Measurements from ENCODE around the gene COX7A1. TPM values are rescaled to one million over a fixed set of nuclear protein-coding genes. Genes with fewer than 3 reads are reported as not detected.
"Not testable (repeated sequence)": the region's sequence is repeated elsewhere in the genome, so short reads cannot be mapped to it uniquely, and the experiment has no call there.

COX7A1 gene
- polyA plus RNA-seq, 1 donor = 25.6 TPM

DNA sequence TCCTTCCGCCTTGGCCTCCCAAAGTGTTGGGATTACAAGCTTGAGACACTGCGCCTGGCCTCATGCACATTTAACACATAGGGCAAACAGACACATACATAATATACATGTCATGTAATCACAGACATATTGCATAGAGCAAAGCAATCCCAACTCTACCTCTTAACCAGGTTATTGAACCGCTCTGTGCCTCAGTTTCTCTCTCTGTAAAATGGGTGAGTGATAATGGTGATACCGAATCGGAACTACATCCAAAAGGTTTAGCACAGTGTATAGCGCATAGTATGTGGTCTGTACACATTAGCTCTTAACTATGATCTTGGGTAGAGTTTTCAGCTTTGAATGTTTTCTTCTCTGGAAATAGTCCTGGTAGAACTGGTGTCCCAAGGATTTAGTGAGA lies 7.6 kb downstream of the COX7A1 start:
- no peak for DNase-seq

DNA sequence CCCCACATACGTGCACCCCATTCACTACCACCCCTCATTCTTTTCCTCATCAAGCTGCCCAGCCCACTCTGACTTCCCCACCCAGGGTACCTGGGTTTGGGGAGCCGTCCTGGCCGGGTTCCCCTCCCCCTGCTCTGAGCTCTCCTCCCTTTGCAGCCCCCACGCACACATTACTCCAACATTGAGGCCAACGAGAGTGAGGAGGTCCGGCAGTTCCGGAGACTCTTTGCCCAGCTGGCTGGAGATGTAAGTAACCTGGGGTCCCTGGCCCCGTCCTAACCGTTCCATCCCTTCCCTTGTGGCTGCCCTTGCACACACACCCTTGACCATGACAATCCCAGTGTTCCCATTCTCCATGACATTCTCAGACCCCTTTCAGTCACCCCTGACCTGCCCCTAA lies 9.8 kb downstream of the COX7A1 start:
- no peak for DNase-seq

DNA sequence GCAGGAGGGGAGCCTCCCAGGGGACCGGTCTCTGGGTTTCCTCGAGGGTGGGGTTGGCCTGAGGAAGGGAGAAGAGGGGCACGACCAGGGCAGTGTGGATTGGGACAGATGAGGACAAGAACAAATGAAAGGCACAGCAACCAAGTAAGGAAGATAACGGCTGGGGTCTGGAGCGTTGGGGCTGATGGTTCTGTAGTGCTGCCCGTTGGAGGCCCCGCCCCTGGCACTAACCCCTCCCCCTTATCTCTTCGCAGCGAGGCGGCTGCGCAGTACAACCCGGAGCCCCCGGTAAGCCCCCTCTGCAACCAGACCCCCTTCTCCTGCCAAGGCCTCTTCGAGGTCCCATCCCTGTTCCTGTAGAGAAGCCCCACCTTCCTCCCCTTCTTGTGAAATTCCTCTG lies 10.2 kb downstream of the COX7A1 start:
- no peak for DNase-seq

DNA sequence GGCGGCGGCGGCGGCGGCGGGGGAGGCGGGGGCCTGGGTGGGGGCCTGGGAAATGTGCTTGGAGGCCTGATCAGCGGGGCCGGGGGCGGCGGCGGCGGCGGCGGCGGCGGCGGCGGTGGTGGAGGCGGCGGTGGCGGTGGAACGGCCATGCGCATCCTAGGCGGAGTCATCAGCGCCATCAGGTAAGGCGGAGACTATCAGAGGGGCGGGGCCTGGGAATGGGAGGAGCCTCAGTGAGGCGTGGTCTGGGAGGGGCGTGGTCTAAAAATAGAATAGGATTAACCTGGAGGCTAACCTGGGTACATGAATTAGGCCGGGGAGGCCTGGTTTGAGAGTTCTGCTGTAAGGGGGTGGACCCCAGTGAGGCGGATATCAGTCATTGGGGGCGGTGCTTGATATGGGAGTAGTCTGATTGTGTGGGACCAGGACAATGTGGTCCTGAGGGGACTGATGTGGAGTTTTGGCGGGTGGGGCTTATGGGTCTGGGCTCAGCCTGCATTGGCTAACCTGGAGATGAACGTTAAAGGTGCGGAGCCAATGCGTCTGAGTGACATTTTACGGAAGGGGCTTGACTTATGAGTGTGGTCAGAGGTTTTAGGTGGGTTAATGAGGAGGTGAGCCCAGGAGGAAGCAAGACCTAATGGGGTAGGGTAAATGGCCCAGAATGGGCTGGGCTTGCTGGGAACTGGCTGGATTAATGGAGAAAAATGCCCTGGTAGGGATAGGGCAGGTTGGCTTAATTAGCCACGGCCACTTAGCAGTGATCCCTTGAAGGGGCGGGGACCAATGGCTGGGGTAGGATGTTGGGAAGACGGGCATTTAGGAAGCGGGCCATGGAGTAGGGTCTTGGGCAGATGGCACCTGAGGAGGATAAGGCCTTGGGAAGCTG lies 11.0 kb downstream of the COX7A1 start:
- DNase-seq = peak; percentile 77

DNA sequence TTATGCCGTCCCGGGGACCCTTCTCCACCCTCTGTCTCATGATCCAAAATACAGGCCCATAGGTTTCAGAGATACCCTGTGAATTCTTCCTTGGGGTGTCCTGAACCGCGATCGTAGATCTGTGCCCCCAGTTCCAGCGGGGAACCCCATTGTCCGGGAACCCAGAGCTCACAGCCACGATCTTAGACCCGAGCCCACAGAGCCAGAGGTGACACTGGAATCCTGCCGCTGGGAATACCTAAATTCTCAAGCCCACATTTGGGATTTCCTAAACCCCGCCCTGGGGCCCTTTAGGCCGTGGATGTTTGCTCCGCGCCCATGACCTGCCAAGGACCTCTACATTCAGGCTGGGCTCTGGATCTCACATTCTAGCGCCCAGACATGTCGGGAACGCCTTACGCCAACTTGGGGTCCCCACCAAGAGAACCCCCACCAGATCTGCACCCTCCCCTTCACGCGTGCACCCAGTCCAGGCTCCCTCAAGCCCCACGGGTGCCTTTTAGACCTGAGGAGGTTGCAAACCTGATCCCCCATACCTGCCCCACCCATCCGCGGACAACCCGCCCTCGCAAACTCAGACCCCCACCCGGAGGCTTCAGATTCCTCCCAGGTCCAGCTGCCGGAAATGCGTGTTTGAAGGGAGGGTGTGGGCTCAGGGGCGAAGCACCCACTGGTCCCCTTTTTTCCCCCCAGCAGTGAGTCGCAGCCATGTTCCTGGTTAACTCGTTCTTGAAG lies 11.8 kb downstream of the COX7A1 start:
- DNase-seq = peak; percentile 36

DNA sequence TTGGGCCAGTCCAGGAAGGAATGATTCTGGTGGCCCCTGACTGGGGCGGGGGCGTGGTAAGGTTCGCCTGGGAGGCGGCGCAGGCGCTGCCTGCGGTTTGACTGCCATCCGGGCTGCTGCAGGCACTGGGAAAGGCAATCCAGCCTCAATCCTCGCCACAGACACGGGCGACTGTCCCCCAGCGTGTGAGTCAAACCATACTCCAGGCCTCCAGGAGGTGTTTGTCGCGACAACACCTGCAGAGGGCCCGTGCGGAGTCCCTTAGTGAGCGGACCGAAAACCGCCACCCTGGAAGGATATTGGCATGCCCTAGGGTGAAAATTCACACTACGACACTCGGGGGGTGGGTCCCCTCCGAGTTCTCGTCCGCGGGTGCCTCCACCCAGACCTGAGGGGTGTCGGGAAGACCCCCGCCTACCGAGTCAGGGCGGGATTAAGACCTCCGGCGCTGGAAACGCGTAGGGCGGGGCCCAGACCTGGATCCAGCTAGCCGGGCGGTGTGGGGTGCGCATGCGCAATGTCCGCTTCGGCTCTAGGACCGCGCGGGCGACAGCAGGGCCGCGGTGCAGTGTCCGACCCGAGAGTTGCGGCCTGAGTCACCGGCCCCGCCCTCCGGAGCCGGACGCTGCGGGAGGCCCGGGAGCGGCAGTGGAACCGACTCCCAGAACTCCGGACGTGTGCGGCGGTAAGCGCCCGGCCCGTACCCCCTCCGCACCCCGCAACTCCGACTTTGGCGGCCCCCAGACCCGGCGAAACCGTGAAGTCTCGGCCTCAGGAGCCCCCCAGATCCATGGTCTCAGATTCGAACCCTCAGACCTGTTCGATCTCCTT lies 12.6 kb downstream of the COX7A1 start, which contains the start of gene CAPNS1:
Gene CAPNS1 (plus strand): TSS at position 594 of the 831 bp plus-strand sequence. CDS start 946 bp downstream, outside the sequence.
- peak; percentile 98 for DNase-seq

DNA sequence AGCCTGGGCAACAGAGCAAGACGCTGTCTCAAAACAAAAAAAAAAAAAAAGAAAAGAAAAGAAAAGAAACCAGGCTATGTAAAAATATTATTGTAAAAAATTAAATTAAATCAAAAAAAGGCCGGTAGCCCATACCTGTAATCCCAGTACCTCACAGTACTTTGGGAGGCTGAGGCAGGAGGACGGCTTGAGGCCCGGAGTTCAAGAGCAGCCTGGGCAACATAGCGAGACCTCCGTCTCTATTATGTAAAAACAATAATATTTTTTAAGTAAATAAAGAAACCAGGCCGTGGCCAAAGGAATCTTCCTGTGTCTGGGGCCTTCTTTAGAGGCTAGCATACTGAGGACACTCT lies 13.2 kb downstream of the COX7A1 start:
- DNase-seq = no peak

DNA sequence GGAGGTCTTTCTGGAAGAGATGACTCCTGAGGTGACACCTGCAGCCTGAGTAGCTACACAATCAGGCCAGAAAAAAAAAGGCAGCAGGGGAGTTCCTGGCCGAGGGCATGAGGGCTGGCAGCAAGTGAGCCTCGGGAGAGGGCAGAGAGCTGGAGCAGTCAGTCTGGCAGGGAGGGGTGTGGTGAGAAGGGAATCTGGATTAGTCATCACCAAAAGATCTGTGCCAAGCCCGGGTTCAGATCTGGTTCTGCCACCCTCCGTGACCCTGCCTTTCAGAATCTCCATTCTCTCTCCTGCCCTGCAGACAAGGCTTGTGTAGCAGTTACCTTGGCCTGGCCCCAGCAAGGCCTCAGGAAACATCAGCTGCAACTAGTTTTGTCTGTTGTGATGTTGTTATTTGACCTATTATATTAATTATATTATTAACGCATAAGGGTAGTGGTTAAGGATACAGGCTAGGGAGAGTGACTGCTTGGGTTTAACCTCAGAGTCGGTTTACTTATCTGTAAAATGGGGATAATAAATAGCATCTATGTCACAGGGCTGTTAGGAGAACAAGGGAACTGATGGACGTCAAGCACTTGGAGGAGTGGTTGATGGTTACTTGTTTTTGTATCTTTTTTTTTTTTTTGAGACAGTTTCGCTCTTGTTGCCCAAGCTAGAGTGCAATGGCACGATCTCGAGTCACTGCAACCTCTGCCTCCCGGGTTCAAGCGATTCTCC lies 15.1 kb downstream of the COX7A1 start:
- no peak for DNase-seq

DNA sequence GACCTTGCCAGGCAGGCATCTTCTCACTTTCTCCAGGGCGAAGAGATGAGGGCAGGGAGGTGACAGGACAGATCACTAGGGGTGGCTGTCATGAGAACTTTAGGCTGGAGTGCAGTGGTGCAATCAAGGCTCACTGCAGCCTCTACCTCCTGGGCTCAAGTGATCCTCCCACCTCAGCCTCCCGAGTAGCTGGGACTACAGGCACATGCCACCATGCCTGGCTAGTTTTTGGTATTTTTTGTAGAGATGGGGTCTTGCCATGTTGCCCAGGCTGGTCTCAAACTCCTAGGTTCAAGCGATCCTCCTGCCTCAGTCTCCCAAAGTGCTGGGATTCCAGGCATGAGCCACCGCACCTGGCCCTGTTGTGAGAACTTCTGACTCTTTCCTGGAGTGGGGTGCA lies 17.4 kb downstream of the COX7A1 start:
- not testable (repeated sequence) for DNase-seq

DNA sequence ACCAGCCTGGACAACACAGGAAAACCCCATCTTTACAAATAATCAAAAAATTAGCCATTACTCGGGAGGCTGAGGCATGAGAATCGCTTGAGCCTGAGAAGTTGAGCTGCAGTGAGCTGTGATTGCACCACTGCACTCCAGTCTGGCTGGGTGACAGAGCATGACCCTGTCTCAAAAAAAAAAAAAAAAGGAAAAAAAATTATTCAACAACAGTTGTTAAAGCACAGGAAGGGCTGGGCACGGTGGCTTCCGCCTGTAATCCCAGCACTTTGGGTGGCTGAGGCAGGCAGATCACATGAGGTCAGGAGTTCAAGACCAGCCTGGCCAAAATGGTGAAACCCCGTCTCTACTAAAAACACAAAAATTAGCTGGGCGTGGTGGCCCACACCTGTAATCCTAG lies 21.0 kb downstream of the COX7A1 start:
- not testable (repeated sequence) for DNase-seq

DNA sequence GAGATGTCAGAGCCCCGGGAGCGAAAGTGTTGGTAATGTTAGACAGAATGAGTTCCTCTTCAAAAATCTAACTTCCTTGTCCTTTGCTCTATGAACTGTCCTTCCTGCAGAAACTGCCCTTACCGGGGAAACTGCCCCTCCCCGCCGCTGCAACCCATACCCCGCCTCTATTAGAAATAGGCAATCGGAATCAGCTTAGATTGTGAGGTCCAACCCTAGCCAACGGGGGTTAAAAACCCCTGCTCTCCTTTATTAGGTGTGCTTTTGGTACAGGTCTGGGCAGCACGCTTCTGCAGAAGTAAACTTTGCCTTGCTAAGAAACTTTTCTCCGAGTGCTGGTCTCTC lies 23.9 kb downstream of the COX7A1 start:
- no peak for DNase-seq

DNA sequence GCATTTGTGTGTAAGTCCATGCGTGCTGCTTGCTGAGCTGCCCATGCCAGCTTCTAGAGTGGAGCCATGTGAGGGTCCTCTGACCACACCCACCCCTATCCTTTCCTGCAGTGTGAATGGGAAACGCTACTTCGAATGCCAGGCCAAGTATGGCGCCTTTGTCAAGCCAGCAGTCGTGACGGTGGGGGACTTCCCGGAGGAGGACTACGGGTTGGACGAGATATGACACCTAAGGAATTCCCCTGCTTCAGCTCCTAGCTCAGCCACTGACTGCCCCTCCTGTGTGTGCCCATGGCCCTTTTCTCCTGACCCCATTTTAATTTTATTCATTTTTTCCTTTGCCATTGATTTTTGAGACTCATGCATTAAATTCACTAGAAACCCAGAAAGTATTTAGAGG lies 26.7 kb downstream of the COX7A1 start:
- no peak for DNase-seq

DNA sequence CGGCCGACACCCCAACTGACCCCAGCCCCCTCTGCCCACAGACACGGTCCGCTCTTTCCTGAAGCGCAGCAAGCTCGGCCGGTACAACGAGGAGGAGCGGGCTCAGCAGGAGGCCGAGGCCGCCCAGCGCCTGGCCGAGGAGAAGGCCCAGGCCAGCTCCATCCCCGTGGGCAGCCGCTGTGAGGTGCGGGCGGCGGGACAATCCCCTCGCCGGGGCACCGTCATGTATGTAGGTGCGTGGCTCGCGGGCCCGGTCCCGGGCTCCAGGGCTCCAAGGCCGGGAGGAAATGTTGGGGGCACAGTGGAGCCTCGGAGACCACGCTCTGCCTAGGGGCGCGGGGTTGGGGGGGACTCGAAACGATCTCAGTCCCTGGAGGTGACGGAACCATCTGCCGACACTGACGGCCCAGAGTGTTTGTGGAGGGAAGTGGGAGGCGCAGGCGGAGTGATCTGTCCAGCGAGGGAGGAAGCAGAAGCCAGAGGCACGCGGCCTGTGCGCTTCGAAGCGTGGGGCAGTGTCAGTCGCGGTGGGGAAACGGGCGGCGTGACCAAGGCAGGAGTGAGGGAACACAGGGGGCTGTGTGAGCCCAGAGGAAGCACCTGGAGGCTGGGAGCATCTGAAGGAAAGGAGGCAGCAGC lies 30.6 kb downstream of the COX7A1 start:
- no peak for DNase-seq

DNA sequence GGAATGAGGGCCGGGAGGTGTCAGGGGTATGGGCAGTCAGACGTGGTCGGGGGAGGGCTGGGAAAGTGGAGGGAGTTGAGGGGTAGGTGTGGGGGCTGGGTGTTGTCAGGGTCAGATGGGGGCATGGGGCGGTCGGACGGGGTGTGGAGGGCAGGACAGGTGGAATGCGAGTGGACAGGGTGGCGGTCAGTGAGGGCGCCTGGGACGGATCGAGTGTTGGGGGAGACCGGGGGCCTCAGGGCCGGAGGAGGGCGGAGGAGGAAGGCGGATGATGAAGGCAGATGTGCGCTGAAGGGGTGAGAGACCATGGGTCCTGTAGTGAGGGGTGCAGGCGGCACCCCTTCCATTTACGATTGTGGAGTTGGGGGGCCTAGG lies 31.3 kb downstream of the COX7A1 start:
- no peak for DNase-seq

DNA sequence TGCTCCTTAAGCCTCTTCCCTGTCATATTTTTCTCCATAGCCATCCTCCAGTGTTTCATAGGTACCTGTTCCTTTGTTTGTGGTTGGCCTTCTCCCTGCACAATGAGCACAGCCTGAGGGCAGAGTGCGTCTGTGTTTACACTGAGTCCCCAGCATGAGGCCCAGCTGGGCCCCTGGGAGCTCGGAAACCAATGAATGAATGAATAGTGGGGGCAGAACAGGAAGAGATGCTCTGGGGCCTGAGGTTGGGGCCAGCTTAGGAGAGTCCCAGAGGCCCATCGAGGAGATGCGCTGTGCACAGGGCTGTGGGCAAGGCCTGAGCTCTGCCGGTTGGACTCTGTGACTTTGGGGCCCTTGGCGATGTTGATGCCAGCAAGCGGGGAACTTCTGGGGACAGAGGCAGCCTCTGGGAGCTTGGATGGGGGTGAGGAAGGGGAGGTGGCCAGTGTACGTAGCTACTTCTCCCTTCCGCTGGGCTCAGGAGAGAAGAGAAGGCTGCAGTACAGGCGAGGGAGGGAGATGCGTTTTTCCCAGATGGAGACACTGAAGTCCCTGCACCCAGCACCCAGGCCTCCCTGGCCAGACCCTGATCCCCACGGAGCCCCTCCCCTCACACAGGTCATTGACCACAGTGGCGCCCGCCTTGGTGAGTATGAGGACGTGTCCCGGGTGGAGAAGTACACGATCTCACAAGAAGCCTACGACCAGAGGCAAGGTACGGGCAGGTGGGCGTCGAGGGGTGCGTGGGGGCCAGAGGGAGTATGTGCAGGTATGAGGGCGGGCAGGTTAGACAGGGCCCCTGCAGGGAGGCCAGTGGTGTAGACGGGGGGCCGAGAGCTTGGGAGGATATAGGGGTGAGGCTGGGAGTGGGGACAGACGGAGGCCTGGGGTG lies 31.9 kb downstream of the COX7A1 start:
- no peak for DNase-seq

DNA sequence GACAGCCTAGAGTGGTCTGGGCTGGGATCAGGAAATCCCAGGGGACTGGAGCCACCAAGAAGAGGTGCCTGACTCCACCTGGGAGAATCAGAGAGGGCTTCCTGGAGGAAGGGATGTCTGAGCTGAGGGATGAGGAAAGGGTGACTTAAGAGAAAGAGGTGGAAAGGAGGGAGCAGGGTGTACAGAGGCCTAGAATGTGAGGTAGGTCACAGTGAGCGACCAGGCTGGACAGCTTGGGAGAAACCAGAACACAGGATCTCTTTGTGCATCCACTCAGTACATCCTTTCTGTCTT lies 36.0 kb downstream of the COX7A1 start:
- no peak for DNase-seq

DNA sequence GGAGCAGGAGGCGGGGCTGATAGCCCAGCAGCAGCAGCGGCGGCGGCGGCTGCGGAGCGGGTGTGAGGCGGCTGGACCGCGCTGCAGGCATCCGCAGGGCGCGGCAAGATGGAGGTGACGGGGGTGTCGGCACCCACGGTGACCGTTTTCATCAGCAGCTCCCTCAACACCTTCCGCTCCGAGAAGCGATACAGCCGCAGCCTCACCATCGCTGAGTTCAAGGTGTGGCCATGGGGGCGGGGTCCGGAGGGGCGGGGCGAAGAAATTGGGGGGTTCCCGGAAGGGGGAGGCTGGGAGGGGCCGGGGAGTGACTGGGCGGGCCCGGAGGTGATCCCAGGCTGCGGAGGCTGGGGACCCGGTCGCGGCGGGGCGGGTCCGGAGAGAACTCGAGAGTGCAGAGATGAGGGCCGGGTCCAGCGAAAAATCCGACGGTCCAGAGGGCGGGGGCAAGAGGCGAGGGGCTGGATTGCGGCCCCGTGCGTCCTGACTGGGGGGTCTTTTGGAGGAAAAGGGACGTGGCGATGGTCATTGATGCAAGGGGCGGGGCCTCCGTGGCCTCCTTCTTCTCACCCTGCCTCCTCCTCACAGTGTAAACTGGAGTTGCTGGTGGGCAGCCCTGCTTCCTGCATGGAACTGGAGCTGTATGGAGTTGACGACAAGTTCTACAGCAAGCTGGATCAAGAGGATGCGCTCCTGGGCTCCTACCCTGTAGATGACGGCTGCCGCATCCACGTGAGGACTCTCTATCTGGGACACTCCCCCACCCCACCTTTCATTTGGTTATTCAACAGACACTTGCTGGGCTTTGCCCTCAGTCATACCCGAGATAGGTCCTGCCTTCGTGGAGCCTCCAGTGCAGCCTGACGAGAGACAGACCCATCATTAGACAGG lies 36.5 kb downstream of the COX7A1 start, which contains the start of gene TBCB:
Gene TBCB (plus strand): TSS at position 16 of the 891 bp plus-strand sequence. CDS start 93 bp downstream, at position 109.
- no peak for DNase-seq

DNA sequence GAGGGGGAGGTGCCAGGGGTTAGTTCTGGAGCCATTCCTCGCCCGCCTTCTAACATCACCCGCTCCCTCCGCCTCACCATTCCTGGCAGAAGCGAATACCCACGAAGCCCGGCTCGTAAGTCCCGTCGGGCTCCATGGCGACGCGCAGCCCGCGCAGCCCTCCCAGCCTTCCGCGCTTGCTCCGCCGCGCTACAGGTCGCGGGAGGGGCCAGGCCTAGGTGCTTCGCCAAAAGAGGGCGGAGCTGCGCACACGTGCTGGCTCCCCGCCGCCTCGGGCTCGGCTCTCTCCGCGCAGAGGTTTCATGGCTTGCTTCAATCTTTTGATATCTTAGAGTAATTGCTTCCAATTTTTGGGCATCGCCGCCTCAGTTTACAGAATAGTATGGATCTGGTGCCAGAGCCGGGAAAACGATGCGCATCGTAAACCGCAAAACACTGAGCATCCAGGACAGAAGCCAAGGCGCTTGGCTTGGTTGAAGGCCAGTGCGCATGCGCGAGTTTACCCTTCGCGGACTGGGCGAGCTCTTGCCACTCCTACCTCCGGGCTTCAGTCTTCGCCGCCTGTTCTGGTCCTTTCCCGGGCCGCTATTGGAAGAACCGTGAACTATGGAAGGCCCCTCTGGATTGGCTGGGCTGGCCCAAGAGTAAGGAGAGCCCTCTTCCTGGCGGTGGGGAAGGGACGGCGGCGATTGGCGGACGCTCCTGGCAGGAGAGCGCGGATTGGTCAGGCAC lies 37.4 kb downstream of the COX7A1 start, which contains the start of gene POLR2I:
Gene POLR2I (minus strand): TSS at position 155 of the 732 bp plus-strand sequence. CDS start 19 bp downstream, at position 136.
- DNase-seq = peak; percentile 100
